Measurements from ENCODE around the gene GAS2L2.

GRCh38 chr17:35738519-35739133, 14.4 kb downstream of the GAS2L2 start:
- TF ChIP-seq CTCF (IDR thresholded peaks at IDR 0.05): no peak
- TF ChIP-seq EZH2 (IDR thresholded peaks at IDR 0.05; ENCODE audit: borderline replicate concordance, insufficient read depth, low read depth, low read length, poor library complexity, severe bottlenecking): no peak
